Smooth muscle cell (in vitro differentiated cells): ENCODE results near the gene TSC22D3. TPM values are rescaled to one million over a fixed set of nuclear protein-coding genes. Genes with fewer than 3 reads are reported as not detected.
"Not testable (repeated sequence)": the region's sequence is repeated elsewhere in the genome, so short reads cannot be mapped to it uniquely, and the experiment has no call there.

ENCODE experiments used
- DNase-seq: peaks from one replicate; lab custom pipeline; 2025; ENCODE audit not compliant: unreplicated experiment; lab: John Stamatoyannopoulos, UW
- H2AFZ ChIP-seq: fragments of 200-600 bp; sonication (generic); 2 replicates; pipeline ENCODE4 v1.6.0; 2016; ENCODE audit warnings: antibody characterized with exemption, low read depth, mild to moderate bottlenecking
- H3F3A ChIP-seq: fragments of 200-600 bp; sonication (generic); 2 replicates; pipeline ENCODE4 v1.6.0; 2017; ENCODE audit warnings: antibody characterized with exemption, low read depth
- H3K27ac ChIP-seq: fragments of 200-600 bp; sonication (generic); 2 replicates; pipeline ENCODE4 v1.5.1; 2016; ENCODE audit warnings: low read depth, mild to moderate bottlenecking
- H3K27me3 ChIP-seq: fragments of 200-600 bp; sonication (generic); 2 replicates; pipeline ENCODE4 v1.6.1; 2016; ENCODE audit warnings: low read depth, mild to moderate bottlenecking
- H3K36me3 ChIP-seq: fragments of 200-600 bp; sonication (generic); 2 replicates; pipeline ENCODE4 v1.5.1; 2016; ENCODE audit warnings: low read depth
- H3K4me1 ChIP-seq: fragments of 200-600 bp; sonication (generic); 2 replicates; pipeline ENCODE4 v1.5.1; 2016; ENCODE audit warnings: low read depth
- H3K4me2 ChIP-seq: fragments of 200-600 bp; sonication (generic); 2 replicates; pipeline ENCODE4 v1.6.0; 2016; ENCODE audit warnings: mild to moderate bottlenecking
- H3K4me3 ChIP-seq: fragments of 200-600 bp; sonication (generic); 2 replicates; pipeline ENCODE4 v1.5.1; 2016; ENCODE audit warnings: mild to moderate bottlenecking
- H3K79me2 ChIP-seq: fragments of 200-600 bp; sonication (generic); 2 replicates; pipeline ENCODE4 v1.6.0; 2016; ENCODE audit warnings: low read depth, mild to moderate bottlenecking
- H3K9ac ChIP-seq: fragments of 200-600 bp; sonication (generic); 2 replicates; pipeline ENCODE4 v1.6.0; 2016; ENCODE audit warnings: low read depth
- H3K9me3 ChIP-seq: fragments of 200-600 bp; sonication (generic); replicated peaks from 2 replicates; pipeline ENCODE4 v1.5.1; 2016; ENCODE audit warnings: low read depth
- H4K20me1 ChIP-seq: fragments of 200-600 bp; sonication (generic); 2 replicates; pipeline ENCODE4 v1.6.0; 2016; ENCODE audit warnings: low read depth
- CTCF ChIP-seq: fragments of 200-600 bp; sonication (generic); IDR thresholded peaks from 2 replicates; pipeline ENCODE4 v1.5.1; 2017; ENCODE audit warnings: borderline replicate concordance, mild to moderate bottlenecking, antibody characterized with exemption; ENCODE audit not compliant: insufficient read depth, poor library complexity, severe bottlenecking
- WGBS: methylation state at CpG from one replicate; pipeline ENCODE4 v1.1.7; 2016; ENCODE audit warnings: low lambda C conversion rate; 5-methylcytosine and 5-hydroxymethylcytosine counted together
- polyA plus RNA-seq: library from polyadenylated mRNA; unstranded; fragments of >200 nt; fragmentation: Nextera tagmentation; extraction: Ambion mirVana; gene quantifications from 2 replicates; pipeline ENCODE4 v1.2.1, GENCODE V29; 2016
- total RNA-seq: library from RNA; depleted of rRNA; stranded (reverse); fragments of >200 nt; gene quantifications from 2 replicates; pipeline ENCODE4 v1.2.3, GENCODE V29; 2014

The TSC22D3 gene
- total and polyA plus RNA-seq, 2 experiments from 2014 or later = 144 to 271 TPM

GRCh38 chrX:107672955-107673378, 102.6 kb downstream of the TSC22D3 start:
- peaks cover 9% of the 10 kb centered on the region for H3K4me1 ChIP-seq
- peak; percentile 65 for DNase-seq
- H3K36me3 ChIP-seq = no peaks in the 10 kb centered on the region
- H4K20me1 ChIP-seq = no peaks in the 10 kb centered on the region
- no peaks in the 10 kb centered on the region for H3K79me2 ChIP-seq
- peaks cover 28% of the 10 kb centered on the region for H3F3A ChIP-seq
- TF ChIP-seq CTCF = peak; percentile 64
- H3K9me3 ChIP-seq = no peaks in the 10 kb centered on the region
- H3K4me2 ChIP-seq = peak overlapping the region; percentile 69
- no peak overlapping the region for H3K4me3 ChIP-seq
- H3K27me3 ChIP-seq = no peaks in the 10 kb centered on the region
- peak overlapping the region; percentile 70 for H3K9ac ChIP-seq
- peak overlapping the region; percentile 99 for H3K27ac ChIP-seq
- WGBS = 6% methylated on average over 9 of the region's 9 CpGs
- H2AFZ ChIP-seq = no peak overlapping the region

GRCh38 chrX:107671256-107671655, 104.3 kb downstream of the TSC22D3 start:
- not testable (repeated sequence) for H3K4me3 ChIP-seq, H3K4me2 ChIP-seq, H3K9me3 ChIP-seq, H3K27ac ChIP-seq, H3K9ac ChIP-seq, H4K20me1 ChIP-seq, H3K27me3 ChIP-seq, DNase-seq, H3K36me3 ChIP-seq, H3K79me2 ChIP-seq, H3K4me1 ChIP-seq, H2AFZ ChIP-seq
- 94% methylated on average over 9 of the region's 9 CpGs for WGBS
- H3F3A ChIP-seq = peaks cover 19% of the 10 kb centered on the region

- peaks cover 13% of the 10 kb centered on the region for H3F3A ChIP-seq
- no peak for TF ChIP-seq CTCF
- H3K79me2 ChIP-seq = no peaks in the 10 kb centered on the region
- WGBS = 70% methylated on average over 5 of the region's 5 CpGs
- no peak overlapping the region for H3K4me3 ChIP-seq
- no peak overlapping the region for H2AFZ ChIP-seq
- no peaks in the 10 kb centered on the region for H3K9me3 ChIP-seq
- no peaks in the 10 kb centered on the region for H3K36me3 ChIP-seq
- peaks cover 6% of the 10 kb centered on the region for H3K4me1 ChIP-seq
- H3K27ac ChIP-seq = no peak overlapping the region
- no peaks in the 10 kb centered on the region for H4K20me1 ChIP-seq
- H3K9ac ChIP-seq = no peak overlapping the region
- no peak for DNase-seq
- H3K27me3 ChIP-seq = no peaks in the 10 kb centered on the region
- H3K4me2 ChIP-seq = no peak overlapping the region
Observed at GRCh38 chrX:107669885-107670628, 105.5 kb downstream of the TSC22D3 start.

GRCh38 chrX:107669261-107669660, 106.3 kb downstream of the TSC22D3 start:
- Histone ChIP-seq H3K4me1 (peaks cover 6% of the 10 kb centered on the region), H3K27me3 (no peaks in the 10 kb centered on the region), H3K4me2 (no peak overlapping the region), H2AFZ (no peak overlapping the region), H3K27ac (no peak overlapping the region), H3K9me3 (no peaks in the 10 kb centered on the region), H3K79me2 (no peaks in the 10 kb centered on the region), H3K36me3 (no peaks in the 10 kb centered on the region), H3F3A (peaks cover 7% of the 10 kb centered on the region), H3K9ac (no peak overlapping the region), H4K20me1 (no peaks in the 10 kb centered on the region), H3K4me3 (no peak overlapping the region)
- DNase-seq = no peak
- no peak for TF ChIP-seq CTCF
- 49% methylated on average over 2 of the region's 4 CpGs for WGBS

GRCh38 chrX:107668710-107669109, 106.9 kb downstream of the TSC22D3 start:
- H4K20me1 ChIP-seq, H3K36me3 ChIP-seq, H3F3A ChIP-seq, H3K4me1 ChIP-seq, H3K27me3 ChIP-seq, H3K9ac ChIP-seq, H2AFZ ChIP-seq, H3K4me3 ChIP-seq, H3K27ac ChIP-seq, H3K79me2 ChIP-seq, DNase-seq, H3K4me2 ChIP-seq, H3K9me3 ChIP-seq: not testable (repeated sequence)
- WGBS = 93% methylated on average over 5 of the region's 5 CpGs
